Inflammatory macrophage treated with lipopolysaccharide for 4 hours (primary cell): Measurements from ENCODE around the gene PPFIA3.

Source experiments
- DNase-seq: peaks from one replicate; pipeline ENCODE4 v3.0.0-alpha.2; 2020

PPFIA3 gene

DNA sequence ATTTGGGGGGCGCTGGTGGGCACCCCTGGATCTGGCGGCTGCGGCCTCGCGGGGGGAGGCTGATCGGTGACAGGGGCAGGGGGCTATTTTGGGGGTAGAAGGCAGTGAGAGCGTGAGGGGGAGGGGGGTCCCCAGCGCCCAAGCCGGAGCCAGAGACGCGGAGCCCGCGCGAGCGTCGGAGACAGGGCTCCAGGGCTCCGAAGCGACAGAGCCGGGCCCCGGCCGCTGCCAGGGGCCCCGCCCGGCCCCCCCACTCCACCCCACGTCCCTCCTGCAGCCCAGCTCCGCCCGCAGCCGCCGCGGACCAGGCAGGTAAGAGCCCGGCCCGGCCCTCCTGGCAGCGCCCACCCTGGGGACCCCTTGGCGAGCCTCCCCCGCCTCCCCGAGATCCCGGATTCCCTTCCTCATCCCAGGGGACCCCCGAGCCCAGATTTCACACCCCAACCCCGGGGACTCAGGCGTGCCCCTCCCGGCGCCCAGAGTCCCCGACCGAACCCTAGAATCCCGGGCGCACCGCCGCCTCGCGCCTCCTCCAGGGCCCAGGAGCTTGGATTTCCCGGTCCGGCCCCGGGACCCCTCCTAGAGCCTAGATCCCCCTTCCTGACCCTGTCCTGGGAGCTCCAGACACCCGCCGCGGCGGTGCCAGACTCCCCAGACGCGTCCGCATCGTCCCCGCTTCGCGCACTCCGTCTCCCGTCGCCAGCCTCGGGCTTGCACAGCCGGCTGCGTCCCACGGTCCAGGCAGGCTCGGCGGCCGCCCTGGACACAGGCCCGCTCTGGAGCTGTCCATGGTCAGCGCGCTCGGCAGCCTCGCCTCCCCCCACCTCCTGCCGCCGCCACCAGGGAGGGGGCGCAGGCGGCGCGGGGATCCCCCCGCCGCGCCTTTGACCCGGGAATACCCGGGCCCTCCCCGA is at the start of gene PPFIA3:
PPFIA3 (plus strand) TSS at position 134 of the 914 bp plus-strand sequence. CDS start 8,330 bp downstream, outside the sequence.
- DNase-seq, result peak; percentile 50

DNA sequence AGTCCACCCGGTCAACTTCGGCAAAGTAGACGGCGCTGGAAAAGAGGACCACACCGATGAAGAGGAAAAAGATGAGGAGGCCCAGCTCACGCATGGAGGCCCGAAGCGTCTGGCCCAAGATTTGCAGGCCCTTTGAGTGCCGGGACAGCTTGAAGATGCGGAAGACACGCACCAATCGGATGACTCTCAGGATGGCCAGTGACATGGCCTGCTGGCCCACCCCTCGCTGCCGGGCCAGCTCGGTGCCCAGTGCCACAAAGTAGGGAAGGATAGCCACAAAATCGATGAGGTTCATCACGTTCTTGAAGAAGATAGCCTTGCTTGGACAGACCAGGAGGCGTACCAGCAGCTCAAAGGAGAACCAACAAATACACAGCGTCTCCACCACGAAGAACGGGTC is 48.9 kb upstream of the PPFIA3 start:
- DNase-seq, result no peak

DNA sequence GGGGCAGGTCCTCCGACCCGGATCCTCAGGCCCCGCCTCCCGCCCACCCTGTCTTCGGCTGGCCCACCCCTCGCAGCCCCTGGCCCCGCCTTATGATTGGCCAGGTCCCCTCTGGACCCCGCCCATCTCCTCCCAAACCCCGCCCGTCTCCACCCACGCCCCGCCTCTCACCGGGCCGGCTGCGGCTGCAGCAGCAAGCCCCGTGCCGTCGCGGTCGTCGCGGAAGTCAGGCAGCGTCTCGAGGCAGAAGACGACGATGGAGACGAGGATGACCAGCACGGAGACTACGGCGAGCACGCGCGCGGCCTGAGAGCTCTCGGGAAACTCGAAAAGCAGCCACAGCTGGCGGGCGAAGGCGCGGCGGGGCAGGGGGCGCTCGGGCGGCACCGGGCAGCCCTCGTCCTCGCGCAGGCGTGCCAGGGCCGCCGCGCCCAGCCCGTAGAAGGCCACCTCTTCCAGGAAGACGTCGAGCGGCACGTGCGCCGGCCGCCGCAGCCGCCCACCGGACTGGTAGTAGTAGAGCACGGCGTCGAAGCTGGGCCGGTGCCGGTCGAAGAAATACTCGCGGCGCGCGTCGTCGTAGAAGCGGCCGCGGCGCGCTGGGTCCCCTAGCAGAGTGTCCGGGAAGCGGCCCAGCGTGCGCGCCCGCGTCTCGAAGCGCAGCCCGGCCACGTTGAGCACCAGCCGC is 47.3 kb upstream of the PPFIA3 start:
- no peak for DNase-seq

DNA sequence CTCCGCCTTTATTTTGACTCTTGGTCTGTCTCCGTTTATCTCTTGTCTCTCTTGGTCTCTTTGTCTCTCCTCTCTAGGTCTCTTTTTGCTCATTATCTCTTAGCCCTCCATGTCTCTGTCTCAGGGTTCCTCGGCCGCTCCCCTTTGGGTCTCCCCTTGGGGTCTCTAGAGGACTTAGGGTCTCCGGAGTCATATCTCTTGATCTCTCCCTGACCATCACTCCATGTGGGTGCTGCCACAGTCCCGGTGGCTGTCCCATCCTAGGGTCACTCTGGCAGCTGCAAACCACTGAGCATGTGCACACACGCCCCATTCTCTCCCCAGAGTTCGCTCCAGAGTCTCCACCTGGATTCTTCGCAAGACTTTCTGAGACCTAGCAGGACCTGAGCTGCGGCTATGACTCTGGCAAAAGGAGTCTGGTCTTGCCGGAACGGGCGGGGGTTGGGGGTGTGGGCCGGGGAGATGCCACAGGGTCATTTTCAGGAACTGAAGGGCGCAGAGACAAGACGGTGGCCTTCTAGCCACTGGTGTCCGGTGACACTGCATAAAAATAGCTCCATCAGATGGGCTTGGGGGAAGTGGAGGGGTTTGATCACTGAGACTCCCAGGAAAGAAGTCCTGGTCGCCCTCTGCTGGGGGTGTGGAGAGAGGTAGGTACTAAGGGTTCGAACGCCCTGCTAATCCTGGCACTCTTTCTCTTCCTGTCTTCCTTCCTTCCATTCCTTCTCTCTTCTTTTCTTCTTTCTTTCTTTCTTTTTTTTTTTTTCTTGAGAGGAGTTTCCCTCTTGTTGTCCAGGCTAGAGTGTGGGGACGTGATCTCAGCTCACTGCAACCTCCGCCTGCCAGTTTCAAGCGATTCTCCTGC is 45.6 kb upstream of the PPFIA3 start:
- DNase-seq, result peak; percentile 16

DNA sequence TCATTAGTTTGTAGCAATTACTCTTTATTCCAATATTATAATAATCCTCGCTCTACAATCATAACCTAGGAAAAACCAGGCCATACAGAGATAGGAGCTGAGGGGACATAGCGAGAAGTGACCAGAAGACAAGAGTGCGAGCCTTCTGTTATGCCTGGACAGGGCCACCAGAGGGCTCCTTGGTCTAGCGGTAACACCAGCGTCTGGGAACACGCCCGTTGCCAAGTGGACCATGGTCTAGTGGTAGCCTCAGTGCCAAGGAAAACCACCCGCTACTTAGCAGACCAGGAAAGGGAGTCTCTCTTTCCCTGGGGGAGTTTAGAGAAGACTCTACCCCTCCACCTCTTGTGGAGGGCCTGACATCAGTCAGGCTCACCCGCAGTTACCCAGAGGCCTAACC is 44.5 kb upstream of the PPFIA3 start:
- peak; percentile 33 for DNase-seq

DNA sequence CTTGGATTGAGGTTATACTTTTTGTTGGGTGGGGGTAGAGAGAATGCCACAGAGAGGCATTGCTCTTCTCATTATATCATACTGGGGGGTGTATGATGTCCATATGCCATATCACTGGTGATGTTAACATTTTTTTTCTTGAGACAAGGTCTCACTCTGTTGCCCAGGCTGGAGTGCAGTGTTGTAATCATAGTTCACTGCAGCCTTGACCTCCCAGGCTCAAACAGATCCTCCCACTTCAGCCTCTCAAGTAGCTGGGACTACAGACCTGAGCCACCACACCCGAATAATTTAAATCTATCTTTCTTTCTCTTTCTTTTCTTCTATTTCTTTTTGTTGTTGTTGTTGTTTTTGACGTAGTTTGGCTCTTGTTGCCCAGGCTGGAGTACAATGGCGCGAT is 39.0 kb upstream of the PPFIA3 start:
- no peak for DNase-seq

DNA sequence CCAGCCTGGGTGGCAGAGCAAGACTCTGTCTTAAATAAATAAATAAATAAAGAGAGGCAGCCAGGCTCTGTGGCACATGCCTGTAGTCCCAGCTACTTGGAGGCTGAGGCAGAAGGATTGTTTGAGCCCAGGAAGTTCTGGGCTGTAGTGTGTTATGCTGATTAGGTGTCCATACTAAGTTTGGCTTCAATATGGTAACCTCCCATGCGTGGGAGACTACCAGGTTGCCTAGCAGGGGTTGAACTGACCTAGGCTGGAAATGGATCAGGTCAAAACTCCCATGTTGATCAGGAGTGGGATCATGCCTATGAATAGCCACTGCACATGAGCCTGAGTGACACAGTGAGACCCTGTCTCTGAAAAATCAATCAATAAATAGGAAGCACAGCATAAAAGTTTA is 38.1 kb upstream of the PPFIA3 start:
- no peak for DNase-seq

DNA sequence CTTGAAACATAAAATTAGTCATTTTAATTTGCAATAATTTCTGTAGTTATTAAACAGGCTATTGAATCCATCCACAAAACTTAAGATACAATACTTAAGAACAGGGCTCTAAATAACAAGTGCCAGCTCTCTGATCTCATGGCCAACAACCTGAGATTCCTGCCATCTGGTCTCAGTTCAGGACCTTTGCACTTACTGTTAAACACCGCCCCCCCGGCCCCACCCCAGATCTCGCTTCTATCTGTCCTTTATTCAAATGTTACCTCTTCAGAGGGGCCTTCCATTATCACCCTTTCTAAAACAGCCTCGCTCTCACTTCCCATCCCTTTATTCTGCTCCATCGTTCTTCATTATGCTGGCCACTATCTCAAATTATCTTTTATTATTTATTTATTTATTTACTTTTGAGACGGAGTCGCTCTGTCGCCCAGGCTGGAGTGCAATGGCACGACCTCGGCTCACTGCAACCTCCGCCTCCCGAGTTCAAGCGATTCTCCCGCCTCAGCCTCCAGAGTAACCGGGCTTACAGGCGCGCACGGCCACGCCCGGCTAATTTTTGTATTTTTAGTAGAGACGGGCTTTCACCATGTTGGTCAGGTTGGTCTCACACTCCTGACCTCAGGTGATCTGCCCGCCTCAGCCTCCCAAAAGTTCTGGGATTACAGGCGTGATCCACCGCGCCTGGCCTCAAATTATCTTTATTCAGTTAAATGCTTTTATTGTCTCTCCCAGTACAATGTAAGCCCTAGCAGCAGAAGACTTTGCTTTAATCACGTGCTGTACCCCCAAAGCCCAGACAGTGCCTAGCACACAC is 34.9 kb upstream of the PPFIA3 start:
- no peak for DNase-seq

DNA sequence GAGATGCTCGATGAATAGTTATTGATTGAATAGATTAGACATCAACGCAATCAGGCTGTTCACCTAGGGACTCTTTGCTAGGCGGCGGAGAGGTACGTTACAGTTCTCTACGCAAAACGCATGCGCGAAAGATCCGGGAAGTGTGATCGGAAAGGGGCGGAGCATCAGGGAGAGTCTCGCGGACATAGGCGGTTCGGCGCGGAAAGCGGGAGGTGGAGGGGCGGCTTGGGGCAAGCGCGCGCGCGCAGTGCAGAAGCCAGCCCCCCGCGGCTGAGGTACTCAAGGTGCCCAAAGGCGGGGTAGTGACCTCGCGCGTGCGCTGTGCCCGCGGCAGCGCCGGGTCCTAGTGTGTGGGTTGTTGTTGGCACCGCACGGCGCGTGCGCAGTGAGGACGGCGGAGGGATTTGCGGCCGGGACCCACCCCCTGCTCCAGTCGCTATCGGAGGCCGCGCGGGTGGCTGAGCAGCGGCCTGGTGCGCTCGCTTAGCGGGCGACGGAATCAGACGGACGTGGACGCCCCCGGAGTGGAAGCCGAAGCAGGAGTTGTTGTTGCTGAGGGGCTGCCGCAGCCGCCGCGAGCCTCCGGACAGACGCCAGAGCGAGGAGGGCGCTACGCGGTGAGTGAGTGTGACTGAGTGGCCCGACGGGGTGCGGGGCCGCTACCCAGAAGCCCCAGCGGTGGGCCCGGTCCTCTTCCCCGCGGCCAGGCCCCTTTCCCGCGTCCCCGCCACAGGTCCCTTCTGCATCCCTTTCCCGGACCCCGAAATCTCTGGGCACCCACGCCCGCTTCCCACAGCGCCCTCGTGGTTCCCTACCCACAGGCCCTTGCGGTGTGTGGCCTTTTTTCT is 34.1 kb upstream of the PPFIA3 start, which contains the start of gene SNRNP70:
SNRNP70 (plus strand) TSS at position 432 of the 848 bp plus-strand sequence. CDS start 964 bp downstream, outside the sequence.
- DNase-seq, result peak; percentile 99

DNA sequence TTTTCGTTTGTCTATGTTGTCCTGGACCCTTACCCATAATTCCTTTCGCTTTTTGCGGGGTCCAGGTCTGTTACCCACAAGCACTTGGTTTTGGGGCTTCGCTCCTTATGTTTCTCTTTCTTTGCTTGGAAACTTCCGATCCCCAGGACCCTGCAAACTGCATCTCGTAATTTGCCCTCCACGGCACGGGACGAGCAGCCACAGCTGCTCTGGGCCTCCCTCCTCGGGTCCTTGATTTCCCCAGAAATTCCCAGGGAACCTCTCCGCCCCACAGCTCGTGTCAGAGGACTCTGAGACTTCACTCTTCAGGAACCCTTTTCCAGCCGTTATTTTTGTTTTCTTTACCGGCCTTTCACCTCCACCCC is 33.5 kb upstream of the PPFIA3 start:
- DNase-seq, result no peak

DNA sequence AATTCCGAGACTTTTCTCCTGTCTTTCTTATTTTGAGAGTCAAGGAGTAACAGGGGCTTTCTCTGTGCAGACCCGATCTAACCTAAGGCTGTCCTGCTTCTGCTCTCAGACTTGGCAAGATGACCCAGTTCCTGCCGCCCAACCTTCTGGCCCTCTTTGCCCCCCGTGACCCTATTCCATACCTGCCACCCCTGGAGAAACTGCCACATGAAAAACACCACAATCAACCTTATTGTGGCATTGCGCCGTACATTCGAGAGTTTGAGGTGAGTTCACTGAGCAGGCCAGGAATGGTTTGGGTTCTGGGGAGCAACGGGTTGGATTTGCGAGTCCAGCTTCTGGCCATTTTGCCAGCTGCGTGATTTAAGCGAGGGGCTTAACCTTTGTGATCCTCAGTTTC is 33.0 kb upstream of the PPFIA3 start:
- no peak for DNase-seq

DNA sequence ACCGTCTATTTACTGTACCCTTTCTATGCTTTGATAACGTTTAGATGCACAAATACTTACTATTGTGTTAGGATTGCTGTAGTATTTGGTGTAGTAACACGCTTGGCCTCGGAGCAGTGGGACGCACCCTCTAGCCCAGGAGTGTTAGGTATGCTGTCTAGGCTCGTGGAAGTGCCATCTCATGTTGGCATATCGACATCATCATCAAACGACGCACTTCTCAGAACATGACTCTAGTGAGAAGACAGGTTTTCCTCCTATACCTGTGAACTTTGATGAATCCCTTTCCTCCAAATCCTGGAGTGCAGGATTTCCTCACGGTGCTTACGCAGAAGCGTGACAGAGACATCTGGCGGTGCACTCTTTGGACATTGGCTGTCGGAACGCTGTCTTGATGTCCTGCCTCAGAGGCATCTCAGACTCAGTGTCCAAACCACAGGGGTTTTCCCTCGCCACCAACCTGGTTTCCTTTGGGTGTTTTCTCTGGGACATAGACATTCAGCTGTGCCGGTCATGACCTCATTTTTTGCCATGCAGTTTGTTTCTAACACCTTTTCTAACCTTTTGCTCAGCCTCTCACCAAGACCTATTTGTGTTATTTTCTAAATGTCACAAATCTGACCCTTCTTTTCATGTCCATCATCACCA is 27.8 kb upstream of the PPFIA3 start:
- DNase-seq, result no peak

DNA sequence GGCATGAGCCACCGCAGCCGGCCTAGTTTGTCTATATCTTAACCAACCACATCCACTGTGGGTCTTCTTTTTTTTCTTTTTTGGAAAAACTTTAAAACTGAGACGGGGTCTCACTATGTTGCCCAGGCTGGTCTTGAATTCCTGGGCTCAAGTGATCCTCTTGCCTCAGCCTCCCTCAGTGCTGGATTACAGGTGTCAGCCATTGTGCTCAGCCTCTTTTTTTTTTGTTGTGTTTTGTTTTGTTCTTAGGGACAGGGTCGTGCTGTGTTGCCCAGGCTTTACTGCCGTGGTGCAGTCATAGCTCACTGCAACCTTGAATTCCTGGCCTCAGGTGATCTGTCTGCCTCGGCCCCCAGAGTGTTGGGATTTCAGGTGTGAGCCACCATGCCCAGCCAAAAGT is 26.7 kb upstream of the PPFIA3 start:
- no peak for DNase-seq

DNA sequence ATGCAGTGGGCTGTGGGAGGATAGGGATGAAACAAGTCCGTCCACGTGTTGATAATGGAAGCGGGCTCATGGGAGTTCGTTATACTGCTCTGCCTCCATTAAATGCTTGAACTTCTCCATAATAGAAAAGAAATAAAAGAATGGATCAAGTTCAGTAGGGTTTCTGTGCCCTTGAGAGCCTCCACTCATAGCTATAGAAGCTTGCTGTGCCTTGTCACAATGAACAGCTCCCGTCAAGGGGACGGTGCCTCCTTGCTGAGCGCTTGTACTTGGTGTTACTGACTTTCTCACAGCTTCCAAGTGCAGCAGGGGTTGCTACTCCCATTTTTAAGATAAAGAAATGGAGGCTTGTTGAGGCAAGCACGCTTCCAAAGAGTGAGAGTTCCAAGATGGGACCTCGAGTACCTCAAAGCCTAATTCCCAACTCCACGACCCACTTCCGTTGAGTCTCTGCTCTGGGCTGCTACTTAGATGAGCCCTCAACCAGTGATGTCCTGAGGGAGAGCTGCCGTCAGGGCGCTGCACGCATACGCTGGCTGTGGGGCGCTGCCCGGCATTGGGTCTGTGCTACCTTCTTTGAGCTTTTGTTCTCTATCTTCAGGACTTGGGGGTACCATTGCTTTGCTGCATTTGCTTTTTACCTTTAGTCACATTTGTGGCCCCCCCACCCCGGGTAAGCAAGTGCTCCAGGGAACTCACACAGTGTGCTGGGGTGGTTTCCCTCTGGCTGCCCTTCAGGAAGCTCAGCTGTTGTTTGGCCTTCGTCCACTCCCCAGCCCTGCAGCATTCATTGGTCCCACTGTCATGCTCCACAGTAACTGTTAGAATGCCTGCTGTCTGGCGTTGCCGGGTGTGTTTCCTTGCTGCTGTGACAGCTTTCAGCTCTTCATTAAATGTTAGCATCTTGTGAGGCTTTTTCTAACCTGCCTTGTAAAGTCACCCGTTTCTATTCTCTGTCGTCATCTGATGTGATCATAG is 24.6 kb upstream of the PPFIA3 start:
- DNase-seq, result no peak

DNA sequence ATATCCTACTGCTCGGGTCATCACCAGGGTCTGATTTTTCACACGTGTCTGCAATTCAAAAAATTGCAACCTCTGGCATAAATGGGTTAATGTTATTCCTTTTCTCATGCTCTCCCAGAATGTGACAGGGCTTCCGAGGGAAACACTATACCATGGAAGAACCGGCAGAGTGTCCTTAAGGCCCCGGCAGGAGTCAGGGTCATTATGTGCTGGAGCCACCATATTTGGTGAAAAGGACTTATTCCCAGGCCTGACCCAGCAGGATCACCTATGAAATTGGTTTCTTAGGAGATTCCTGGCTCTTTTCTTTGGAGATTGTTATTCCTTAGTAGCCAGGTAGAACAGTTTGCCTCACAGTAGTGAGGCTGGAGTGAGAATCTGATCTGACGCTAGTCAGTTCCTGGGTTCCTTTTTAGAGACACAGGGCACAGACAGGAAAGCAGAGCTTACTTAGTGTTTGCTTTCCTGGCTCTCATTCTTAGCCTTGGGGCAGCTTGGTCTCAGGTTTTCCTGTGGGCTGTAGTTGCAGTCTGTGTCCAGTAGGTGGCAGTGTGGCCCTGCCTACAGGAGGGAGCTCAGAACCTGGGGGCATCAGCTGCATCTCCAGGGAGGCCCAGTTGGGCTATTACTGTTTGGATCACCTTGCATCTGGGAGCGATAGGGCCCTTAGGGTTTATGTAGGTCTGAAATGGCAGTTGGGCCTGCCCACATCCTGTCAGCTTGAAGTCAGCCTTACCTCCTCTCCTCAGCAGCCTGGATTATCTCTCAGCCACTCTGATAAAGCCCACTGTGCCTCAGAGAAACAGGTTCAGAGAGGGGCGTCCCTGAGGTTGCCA is 21.7 kb upstream of the PPFIA3 start:
- peak; percentile 59 for DNase-seq

DNA sequence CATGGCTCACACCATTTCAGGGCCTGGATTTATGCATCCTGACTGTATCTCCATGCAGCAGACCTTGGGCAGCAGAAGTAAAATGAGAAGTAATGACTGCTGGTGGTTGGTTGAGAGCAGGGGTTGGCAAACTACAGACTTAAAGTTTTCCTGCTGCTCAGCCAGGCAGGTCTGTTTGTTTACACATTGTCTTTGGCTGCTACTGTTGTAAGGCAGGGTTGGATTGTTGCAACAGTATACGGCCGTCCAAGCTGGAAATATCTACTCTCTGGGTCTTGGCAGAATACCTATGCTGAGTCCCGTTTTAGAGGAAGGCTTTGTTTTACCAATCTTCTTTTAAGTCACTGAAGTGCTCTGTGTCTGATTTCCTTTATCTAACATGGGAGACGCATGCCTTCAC is 20.5 kb upstream of the PPFIA3 start:
- DNase-seq, result no peak

DNA sequence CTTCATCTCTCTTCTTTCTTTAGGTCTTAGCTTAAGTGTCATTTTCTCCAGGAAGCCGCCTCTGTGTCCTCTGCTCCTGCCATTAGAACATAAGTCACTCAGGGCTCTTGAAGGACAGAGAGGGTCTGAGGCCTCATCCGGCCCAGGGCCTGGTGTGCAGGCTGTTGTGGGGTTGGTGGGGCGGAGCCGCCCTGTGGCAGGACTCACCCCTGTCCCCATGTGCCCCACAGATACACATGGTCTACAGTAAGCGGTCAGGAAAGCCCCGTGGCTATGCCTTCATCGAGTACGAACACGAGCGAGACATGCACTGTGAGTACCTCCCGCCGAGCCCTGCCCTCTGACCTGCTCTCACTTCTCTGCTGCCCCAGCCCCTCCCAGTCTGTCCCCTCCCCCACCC is 18.2 kb upstream of the PPFIA3 start:
- no peak for DNase-seq

DNA sequence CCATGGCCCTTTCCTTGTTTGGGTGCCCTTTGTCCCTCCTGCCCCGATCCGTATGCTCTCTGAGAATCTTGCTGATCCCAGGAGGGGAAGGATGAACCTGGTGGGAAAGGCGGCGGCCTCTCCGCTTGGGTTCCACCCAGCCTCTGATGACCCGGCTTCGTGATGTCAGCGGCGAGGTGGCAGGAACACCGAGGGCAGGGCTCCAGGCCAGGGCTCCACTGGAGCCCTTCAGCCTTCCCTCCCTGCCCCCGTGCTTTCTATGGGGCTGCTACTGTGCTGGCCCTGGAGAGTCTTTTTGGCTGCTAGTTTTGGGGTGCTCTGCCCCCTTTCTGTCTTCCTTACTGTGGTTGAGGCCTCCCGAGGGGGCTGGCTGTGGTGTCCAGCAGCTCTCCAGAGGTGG is 17.0 kb upstream of the PPFIA3 start:
- no peak for DNase-seq
